GM21526 (cell line): ENCODE results near the gene SLC46A1.
A peak's percentile ranks its signal among the peaks of the same experiment; 100 is the strongest.

Experiments used
- ATAC-seq: cut with Tn5 transposase; IDR thresholded peaks from one replicate; pipeline ENCODE4 v1.9.1; 2021; ENCODE audit warnings: moderate library complexity; ENCODE audit not compliant: unreplicated experiment, low FRiP score

The SLC46A1 gene

GRCh38 chr17:28385037-28385400 lies 21.0 kb downstream of the SLC46A1 start:
- no peak for ATAC-seq

- ATAC-seq, result peak; percentile 51
Measured at GRCh38 chr17:28384281-28385036, 21.6 kb downstream of the SLC46A1 start.

- ATAC-seq, result no peak
Measured at GRCh38 chr17:28381141-28381825, 24.7 kb downstream of the SLC46A1 start.

- no peak for ATAC-seq
Measured at GRCh38 chr17:28379814-28380801, 25.9 kb downstream of the SLC46A1 start.

GRCh38 chr17:28372945-28373274 lies 33.1 kb downstream of the SLC46A1 start:
- no peak for ATAC-seq

- ATAC-seq, result peak; percentile 15
Measured at GRCh38 chr17:28372203-28372944, 33.6 kb downstream of the SLC46A1 start.

GRCh38 chr17:28371245-28372202 lies 34.5 kb downstream of the SLC46A1 start, which contains the start of gene SARM1:
SARM1 (plus strand) TSS chr17:28371694; CDS start chr17:28372033, 339 bp downstream.
- ATAC-seq, result peak; percentile 63

- no peak for ATAC-seq
Measured at GRCh38 chr17:28370744-28371103, 35.3 kb downstream of the SLC46A1 start.

GRCh38 chr17:28370035-28370743 lies 35.8 kb downstream of the SLC46A1 start, which contains the start of gene VTN:
VTN (minus strand) TSS chr17:28370307; CDS start chr17:28370203, 104 bp downstream.
- no peak for ATAC-seq

GRCh38 chr17:28369684-28370034 lies 36.4 kb downstream of the SLC46A1 start:
- no peak for ATAC-seq

GRCh38 chr17:28368915-28369683 lies 36.9 kb downstream of the SLC46A1 start:
- ATAC-seq, result no peak

GRCh38 chr17:28368306-28368831 lies 37.6 kb downstream of the SLC46A1 start:
- ATAC-seq, result no peak

- ATAC-seq, result no peak
Measured at GRCh38 chr17:28367641-28368305, 38.2 kb downstream of the SLC46A1 start.

GRCh38 chr17:28366605-28367004 lies 39.4 kb downstream of the SLC46A1 start:
- ATAC-seq, result no peak

GRCh38 chr17:28365487-28365886 lies 40.5 kb downstream of the SLC46A1 start:
- ATAC-seq, result no peak

GRCh38 chr17:28364665-28365363 lies 41.2 kb downstream of the SLC46A1 start, which contains the start of gene SEBOX:
SEBOX (minus strand) TSS chr17:28365199; CDS start chr17:28365151, 48 bp downstream.
- no peak for ATAC-seq
